ENCODE data around the gene ALDH1A2.

ALDH1A2 gene

GRCh38 chr15:57921371-57921770, 144.1 kb downstream of the ALDH1A2 start:
- no peak overlapping the region for H3K27ac ChIP-seq
- TF ChIP-seq CTCF (conservative IDR thresholded peaks at IDR 0.05) = no peak

- no peak overlapping the region for H3K27ac ChIP-seq
These were observed 144.6 kb downstream of the ALDH1A2 start for GRCh38 chr15:57920911-57921310.

GRCh38 chr15:57919754-57920153, 145.8 kb downstream of the ALDH1A2 start:
- H3K27ac ChIP-seq = no peak overlapping the region
- no peak for TF ChIP-seq CTCF (conservative IDR thresholded peaks at IDR 0.05)

More at GRCh38 chr15:57920911-57921310, 144.6 kb downstream of the ALDH1A2 start:
- TF ChIP-seq CTCF (conservative IDR thresholded peaks at IDR 0.05) = no peak

GRCh38 chr15:57917998-57918397, 147.5 kb downstream of the ALDH1A2 start:
- no peak for TF ChIP-seq CTCF (conservative IDR thresholded peaks at IDR 0.05)
- no peak overlapping the region for H3K27ac ChIP-seq

GRCh38 chr15:57916695-57917094, 148.8 kb downstream of the ALDH1A2 start:
- H3K27ac ChIP-seq = peak overlapping the region; percentile 77; the same call in 1 of the 2 replicates
- TF ChIP-seq CTCF (conservative IDR thresholded peaks at IDR 0.05) = no peak

GRCh38 chr15:57915827-57916531, 149.5 kb downstream of the ALDH1A2 start:
- no peak for TF ChIP-seq CTCF (conservative IDR thresholded peaks at IDR 0.05)
- H3K27ac ChIP-seq = peak overlapping the region; percentile 77

GRCh38 chr15:57914350-57915055, 151.0 kb downstream of the ALDH1A2 start:
- TF ChIP-seq CTCF (conservative IDR thresholded peaks at IDR 0.05) = no peak
- H3K27ac ChIP-seq = peak overlapping the region; percentile 77

Measured in VCaP (cell line).